WI38 (cell line): ENCODE data around the gene DCDC2B.

Experiments used
- H3K4me3 ChIP-seq: 2 replicates; pipeline ENCODE4 v1.5.1; 2011; ENCODE audit warnings: low read depth, mild to moderate bottlenecking, control low read depth, low read length
- TF ChIP-seq, protein P1 (sequence below): IDR thresholded peaks from 2 replicates; pipeline ENCODE4 v1.5.1; 2012; ENCODE audit warnings: low read depth, mild to moderate bottlenecking, control low read depth, low read length

Gene DCDC2B

GRCh38 chr1:32241001-32241763 lies 32.3 kb downstream of the DCDC2B start:
- H3K4me3 ChIP-seq, result peak overlapping the region; percentile 66
- TF ChIP-seq, protein P1, sequence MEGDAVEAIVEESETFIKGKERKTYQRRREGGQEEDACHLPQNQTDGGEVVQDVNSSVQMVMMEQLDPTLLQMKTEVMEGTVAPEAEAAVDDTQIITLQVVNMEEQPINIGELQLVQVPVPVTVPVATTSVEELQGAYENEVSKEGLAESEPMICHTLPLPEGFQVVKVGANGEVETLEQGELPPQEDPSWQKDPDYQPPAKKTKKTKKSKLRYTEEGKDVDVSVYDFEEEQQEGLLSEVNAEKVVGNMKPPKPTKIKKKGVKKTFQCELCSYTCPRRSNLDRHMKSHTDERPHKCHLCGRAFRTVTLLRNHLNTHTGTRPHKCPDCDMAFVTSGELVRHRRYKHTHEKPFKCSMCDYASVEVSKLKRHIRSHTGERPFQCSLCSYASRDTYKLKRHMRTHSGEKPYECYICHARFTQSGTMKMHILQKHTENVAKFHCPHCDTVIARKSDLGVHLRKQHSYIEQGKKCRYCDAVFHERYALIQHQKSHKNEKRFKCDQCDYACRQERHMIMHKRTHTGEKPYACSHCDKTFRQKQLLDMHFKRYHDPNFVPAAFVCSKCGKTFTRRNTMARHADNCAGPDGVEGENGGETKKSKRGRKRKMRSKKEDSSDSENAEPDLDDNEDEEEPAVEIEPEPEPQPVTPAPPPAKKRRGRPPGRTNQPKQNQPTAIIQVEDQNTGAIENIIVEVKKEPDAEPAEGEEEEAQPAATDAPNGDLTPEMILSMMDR, result no peak

DNA sequence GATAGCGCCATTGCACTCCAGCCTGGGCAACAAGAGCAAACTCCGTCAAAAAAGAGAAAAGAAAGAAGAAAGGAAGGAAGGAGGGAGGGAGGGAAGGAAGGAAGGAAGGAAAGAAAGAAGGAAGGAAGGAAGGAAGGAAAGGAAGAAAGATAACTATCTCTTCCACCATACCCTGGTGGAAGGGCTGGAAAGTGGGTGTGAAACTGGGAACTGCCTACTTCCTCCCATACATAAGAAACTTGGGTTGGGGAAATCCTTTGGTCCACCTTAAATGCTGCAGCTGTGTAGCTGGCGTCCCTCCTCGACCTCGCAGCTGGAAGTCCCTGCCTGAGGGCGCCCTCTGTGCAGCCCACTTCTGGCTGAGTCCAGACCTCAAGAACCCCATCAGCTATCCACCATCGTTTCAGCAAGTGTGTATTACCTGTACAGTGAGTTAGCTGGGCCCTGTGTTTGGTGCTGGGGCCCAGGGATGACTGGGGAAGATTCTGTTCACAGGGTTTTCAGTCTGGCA lies 33.5 kb downstream of the DCDC2B start:
- no peak overlapping the region for H3K4me3 ChIP-seq
- TF ChIP-seq, protein P1, result no peak

DNA sequence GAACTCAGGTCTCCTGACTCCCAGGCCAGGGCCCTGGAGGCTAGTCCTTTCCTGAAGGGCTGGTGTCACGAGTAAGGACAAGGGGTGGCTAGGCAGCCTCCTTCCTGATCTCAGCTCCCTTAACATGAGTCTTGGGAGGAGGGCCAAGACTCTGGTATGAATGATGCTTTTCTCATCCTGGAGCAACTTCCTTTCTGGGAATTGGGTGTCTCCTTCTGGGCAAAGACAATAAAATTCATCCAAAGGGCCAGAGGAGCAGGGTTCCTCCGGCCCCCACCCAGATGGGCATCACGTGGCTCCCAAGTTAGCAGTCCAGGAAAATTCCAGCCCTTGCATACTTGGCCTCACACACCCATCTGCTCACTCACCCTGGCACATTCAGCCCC lies 38.0 kb downstream of the DCDC2B start, which contains the start of gene FAM167B:
TSS of gene FAM167B (plus strand) at position 335 of the 386 bp plus-strand sequence. CDS start 200 bp downstream, outside the sequence.
- TF ChIP-seq, protein P1, result no peak
- H3K4me3 ChIP-seq, result no peak within 1 kb of the TSS

DNA sequence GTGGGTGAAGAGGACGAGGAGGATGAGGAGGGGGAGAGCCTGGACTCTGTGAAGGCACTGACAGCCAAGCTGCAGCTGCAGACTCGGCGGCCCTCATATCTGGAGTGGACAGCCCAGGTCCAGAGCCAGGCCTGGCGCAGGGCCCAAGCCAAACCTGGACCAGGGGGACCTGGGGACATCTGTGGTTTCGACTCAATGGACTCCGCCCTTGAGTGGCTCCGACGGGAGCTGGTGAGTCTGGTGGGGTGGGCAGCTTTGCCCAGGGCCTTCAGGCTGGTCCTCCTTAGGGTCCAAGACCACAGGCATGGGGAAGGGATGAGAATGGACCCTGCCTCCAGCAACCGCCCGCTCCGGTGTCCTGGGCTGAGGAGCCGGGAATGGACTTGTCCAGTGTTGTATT lies 38.6 kb downstream of the DCDC2B start:
- H3K4me3 ChIP-seq, result no peak overlapping the region
- TF ChIP-seq, protein P1, result no peak

DNA sequence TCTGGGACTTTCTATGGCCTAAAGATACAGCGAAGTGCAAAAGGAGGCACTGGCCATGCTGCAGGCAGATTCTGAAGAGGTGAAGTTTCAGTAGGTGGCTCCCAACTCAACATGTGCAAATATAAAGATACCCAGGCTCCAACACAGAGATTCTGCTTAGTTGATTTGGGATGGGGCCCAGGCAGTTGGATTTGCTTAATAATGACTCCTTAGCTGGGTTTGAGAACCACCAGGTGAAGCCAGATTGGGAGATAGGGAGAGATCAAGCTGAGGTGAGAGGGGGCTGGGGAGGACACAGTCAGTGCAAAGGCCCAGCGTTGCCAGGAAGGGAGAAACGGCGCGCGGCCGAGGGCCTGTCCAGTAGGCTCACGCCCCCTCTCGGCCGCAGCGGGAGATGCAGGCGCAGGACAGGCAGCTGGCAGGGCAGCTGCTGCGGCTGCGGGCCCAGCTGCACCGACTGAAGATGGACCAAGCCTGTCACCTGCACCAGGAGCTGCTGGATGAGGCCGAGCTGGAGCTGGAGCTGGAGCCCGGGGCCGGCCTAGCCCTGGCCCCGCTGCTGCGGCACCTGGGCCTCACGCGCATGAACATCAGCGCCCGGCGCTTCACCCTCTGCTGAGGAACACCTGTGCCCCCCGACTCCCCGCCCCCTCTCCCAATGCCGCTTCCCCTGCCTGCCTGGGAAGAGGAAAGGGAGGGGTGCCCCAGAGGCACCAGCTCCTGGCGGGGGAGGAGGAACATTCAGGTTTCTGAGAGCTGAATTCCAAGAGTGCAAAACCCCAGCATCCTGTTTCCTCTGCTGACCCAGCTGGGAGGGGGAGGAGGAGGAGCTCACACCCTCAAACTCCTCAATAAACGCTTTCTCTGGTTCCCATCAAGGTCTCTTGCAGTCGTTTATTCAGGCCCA lies 39.3 kb downstream of the DCDC2B start:
- TF ChIP-seq, protein P1, result peak; percentile 80
- H3K4me3 ChIP-seq, result no peak overlapping the region

GRCh38 chr1:32249831-32250525 lies 41.1 kb downstream of the DCDC2B start:
- H3K4me3 ChIP-seq, result no peak overlapping the region
- TF ChIP-seq, protein P1, result no peak
